ENCODE data around the gene PALLD. TPM values are rescaled to one million over a fixed set of nuclear protein-coding genes. Genes with fewer than 3 reads are reported as not detected.

PALLD gene
- total and polyA plus RNA-seq, 3 donors from 2014 or later: 138 to 156 (median 146) TPM

- Histone ChIP-seq H3K27me3 (no peaks in the 10 kb centered on the region), H3K36me3 (ENCODE audit: low read depth, missing control alignments) (no peaks in the 10 kb centered on the region), H3K4me3 (no peak overlapping the region), H3K4me1 (no peaks in the 10 kb centered on the region), H3K27ac (no peak overlapping the region), H3K9me3 (no peaks in the 10 kb centered on the region)
- intact Hi-C loops (cut with DNase I; ENCODE audit: low total_unique reads): no loop called here
- WGBS, 2 donors: 87 to 92% methylated on average over 3 of the region's 3 CpGs
- no peak for TF ChIP-seq CTCF (IDR thresholded peaks at IDR 0.05)
- TF ChIP-seq POLR2A (IDR thresholded peaks at IDR 0.05): no peak
- no peak for DNase-seq
These were observed 191.7 kb downstream of the PALLD start for GRCh38 chr4:168688584-168688983.

GRCh38 chr4:168689791-168690190, 192.9 kb downstream of the PALLD start:
- H3K27me3 ChIP-seq: no peaks in the 10 kb centered on the region
- no peaks in the 10 kb centered on the region for H3K4me1 ChIP-seq
- no peak for DNase-seq
- WGBS, 2 donors: 90 to 98% methylated on average over 1 of the region's 1 CpG
- H3K4me3 ChIP-seq: no peak overlapping the region
- TF ChIP-seq CTCF (IDR thresholded peaks at IDR 0.05) (no peak), POLR2A (IDR thresholded peaks at IDR 0.05) (no peak)
- intact Hi-C loops (cut with DNase I; ENCODE audit: low total_unique reads): no loop called here
- H3K36me3 ChIP-seq (ENCODE audit: low read depth, missing control alignments): no peaks in the 10 kb centered on the region
- no peak overlapping the region for H3K27ac ChIP-seq
- H3K9me3 ChIP-seq: no peaks in the 10 kb centered on the region

GRCh38 chr4:168690199-168690598, 193.3 kb downstream of the PALLD start:
- Histone ChIP-seq H3K4me1 (no peaks in the 10 kb centered on the region), H3K27me3 (no peaks in the 10 kb centered on the region), H3K4me3 (no peak overlapping the region), H3K36me3 (ENCODE audit: low read depth, missing control alignments) (no peaks in the 10 kb centered on the region), H3K27ac (no peak overlapping the region), H3K9me3 (no peaks in the 10 kb centered on the region)
- intact Hi-C loops (cut with DNase I; ENCODE audit: low total_unique reads): no loop called here
- WGBS, 2 donors: 78 to 79% methylated on average over 2 of the region's 2 CpGs
- no peak for TF ChIP-seq CTCF (IDR thresholded peaks at IDR 0.05)
- no peak for DNase-seq

GRCh38 chr4:168691631-168692369, 194.9 kb downstream of the PALLD start:
- no peaks in the 10 kb centered on the region for H3K9me3 ChIP-seq
- WGBS, 2 donors: 67 to 72% methylated on average over 6 of the region's 6 CpGs
- intact Hi-C loops (cut with DNase I; ENCODE audit: low total_unique reads): no loop called here
- no peak overlapping the region for H3K27ac ChIP-seq
- H3K4me3 ChIP-seq: no peak overlapping the region
- H3K4me1 ChIP-seq: no peaks in the 10 kb centered on the region
- no peak for DNase-seq
- H3K36me3 ChIP-seq (ENCODE audit: low read depth, missing control alignments): no peaks in the 10 kb centered on the region
- no peaks in the 10 kb centered on the region for H3K27me3 ChIP-seq
- no peak for TF ChIP-seq POLR2A (IDR thresholded peaks at IDR 0.05)
- TF ChIP-seq CTCF (IDR thresholded peaks at IDR 0.05): no peak

Measured in testis (tissue), 3 donors.